SK-N-SH (cell line): Measurements from ENCODE around the gene PSMD13. TPM values are rescaled to one million over a fixed set of nuclear protein-coding genes. Genes with fewer than 3 reads are reported as not detected.

Source experiments
- CTCF ChIA-PET: fragments of 300-600, 350-600 bp; formaldehyde crosslinking; extraction: SDS; loops from one replicate; lab custom pipeline; 2021; lab: Yijun Ruan, JAX
- POLR2A ChIA-PET: fragments of 350-600 bp; sonication (Branson Sonifier 250); formaldehyde crosslinking; extraction: SDS; loops from one replicate; lab custom pipeline; 2020; ENCODE audit warnings: antibody characterized with exemption, inconsistent platforms; lab: Yijun Ruan, JAX
- DNase-seq: peaks from one replicate; pipeline ENCODE4 v3.0.0; 2012
- H2AFZ ChIP-seq: fragments of 200-600 bp; sonication (generic); 2 replicates; pipeline ENCODE4 v1.8.1; 2016; ENCODE audit warnings: antibody characterized with exemption, mild to moderate bottlenecking, low read depth
- H3F3A ChIP-seq: fragments of 200-600 bp; sonication (generic); replicated peaks from 2 replicates; pipeline ENCODE3; 2016; ENCODE audit warnings: antibody characterized with exemption, mild to moderate bottlenecking; ENCODE audit not compliant: insufficient read depth
- H3K27ac ChIP-seq, 2 experiments: fragments of 200-500 bp in 1 of 2; fragments of 200-600 bp in 1 of 2; sonication (Bioruptor generic) in 1 of 2; sonication (generic), shearing (Covaris generic) in 1 of 2; 2 replicates each; pipeline versions ENCODE4 v1.5.1 to v1.6.1; 2014 to 2016; ENCODE audit warnings: low read depth in 2 of 2, inconsistent platforms in 1 of 2, low read length in 1 of 2, mild to moderate bottlenecking in 1 of 2, mixed read lengths in 1 of 2
- H3K27me3 ChIP-seq: fragments of 200-600 bp; sonication (generic), shearing (Covaris generic); 2 replicates; pipeline ENCODE4 v1.6.1; 2016; ENCODE audit warnings: mixed run types; ENCODE audit not compliant: insufficient read depth
- H3K36me3 ChIP-seq, 2 experiments: fragments of 200-500 bp in 1 of 2; fragments of 200-600 bp in 1 of 2; sonication (Bioruptor generic) in 1 of 2; sonication (generic) in 1 of 2; replicated peaks in 1 of 2; 2 replicates each; pipeline versions ENCODE3 to v1.5.1; 2014 to 2016; ENCODE audit warnings: low read length in 1 of 2, mild to moderate bottlenecking in 1 of 2; ENCODE audit not compliant: insufficient read depth in 2 of 2, control insufficient read depth in 1 of 2
- H3K4me1 ChIP-seq, 2 experiments: fragments of 200-500 bp in 1 of 2; fragments of 200-600 bp in 1 of 2; sonication (Bioruptor generic) in 1 of 2; sonication (generic), shearing (Covaris generic) in 1 of 2; 2 replicates each; pipeline versions ENCODE4 v1.5.1 to v1.6.1; 2014 to 2016; ENCODE audit warnings: low read depth in 1 of 2, low read length in 1 of 2, mixed run types in 1 of 2; ENCODE audit not compliant: insufficient read depth in 2 of 2, control insufficient read depth in 1 of 2
- H3K4me2 ChIP-seq: fragments of 200-600 bp; sonication (generic), shearing (Covaris generic); 2 replicates; pipeline ENCODE4 v1.6.1; 2017; ENCODE audit warnings: mixed run types
- H3K4me3 ChIP-seq, 2 experiments: fragments of 200-500 bp in 1 of 2; fragments of 200-600 bp in 1 of 2; sonication (Bioruptor generic) in 1 of 2; sonication (generic), shearing (Covaris generic) in 1 of 2; 2 replicates each; pipeline versions ENCODE4 v1.5.1 to v1.8.1; 2014 to 2016; ENCODE audit warnings: low read depth in 2 of 2, inconsistent platforms in 1 of 2, low read length in 1 of 2, mild to moderate bottlenecking in 1 of 2, mixed read lengths in 1 of 2, moderate library complexity in 1 of 2
- H3K79me2 ChIP-seq: fragments of 200-600 bp; sonication (generic); 2 replicates; pipeline ENCODE4 v1.8.1; 2017; ENCODE audit warnings: mild to moderate bottlenecking; ENCODE audit not compliant: insufficient read depth
- H3K9ac ChIP-seq: fragments of 200-600 bp; sonication (generic); 2 replicates; pipeline ENCODE4 v1.6.1; 2017; ENCODE audit warnings: mixed run types
- H3K9me2 ChIP-seq: fragments of 200-600 bp; sonication (generic); 2 replicates; pipeline ENCODE4 v1.6.1; 2017; ENCODE audit warnings: mixed run types
- H3K9me3 ChIP-seq: fragments of 200-600 bp; sonication (generic); 2 replicates; pipeline ENCODE4 v1.6.1; 2017; ENCODE audit warnings: mixed run types, mild to moderate bottlenecking, moderate library complexity
- H4K20me1 ChIP-seq: fragments of 200-600 bp; sonication (generic); 2 replicates; pipeline ENCODE4 v1.6.1; 2017; ENCODE audit warnings: mild to moderate bottlenecking, mixed run types; ENCODE audit not compliant: insufficient read depth
- CHD2 ChIP-seq: fragments of 150-350 bp; IDR thresholded peaks from 2 replicates; pipeline ENCODE4 v1.6.1; 2018; ENCODE audit warnings: low read length; ENCODE audit not compliant: partially characterized antibody
- EP300 ChIP-seq, 2 experiments: IDR thresholded peaks; 2 replicates each; pipeline versions ENCODE4 v1.4.0 to v1.6.1; 2012; ENCODE audit warnings: borderline replicate concordance in 1 of 2, low read depth in 1 of 2, low read length in 1 of 2
- FOSL2 ChIP-seq: IDR thresholded peaks from 2 replicates; pipeline ENCODE4 v1.4.0; 2012; ENCODE audit warnings: low read depth, mild to moderate bottlenecking, moderate library complexity, borderline replicate concordance
- FOXJ3 ChIP-seq: sonication (generic); formaldehyde crosslinking; IDR thresholded peaks from 2 replicates; pipeline ENCODE4 v1.5.1; 2020; ENCODE audit warnings: mild to moderate bottlenecking, missing genetic modification reagents
- FOXM1 ChIP-seq: IDR thresholded peaks from 2 replicates; pipeline ENCODE4 v1.4.0; 2012; ENCODE audit warnings: low read depth, mild to moderate bottlenecking
- GABPA ChIP-seq: IDR thresholded peaks from 2 replicates; pipeline ENCODE4 v1.4.0; 2012; ENCODE audit warnings: low read depth, mild to moderate bottlenecking
- MAX ChIP-seq: IDR thresholded peaks from 2 replicates; pipeline ENCODE4 v1.4.0; 2012; ENCODE audit warnings: low read depth
- PBX3 ChIP-seq: IDR thresholded peaks from 2 replicates; pipeline ENCODE4; 2012
- POLR2AphosphoS5 ChIP-seq: IDR thresholded peaks from 2 replicates; pipeline ENCODE4 v1.6.1; 2012; ENCODE audit warnings: low read depth, low read length
- RFX5 ChIP-seq: IDR thresholded peaks from 2 replicates; pipeline ENCODE4 v1.6.1; 2012; ENCODE audit warnings: mild to moderate bottlenecking, improper control_type of control experiment, low read length
- SIN3A ChIP-seq: IDR thresholded peaks from 2 replicates; pipeline ENCODE4 v1.6.1; 2012; ENCODE audit warnings: low read depth, mild to moderate bottlenecking, low read length, moderate library complexity, borderline replicate concordance
- USF1 ChIP-seq: IDR thresholded peaks from 2 replicates; pipeline ENCODE4 v1.4.0; 2012; ENCODE audit warnings: low read depth, borderline replicate concordance
- USF2 ChIP-seq: fragments of 150-350 bp; IDR thresholded peaks from 2 replicates; pipeline ENCODE4 v1.6.1; 2017; ENCODE audit warnings: antibody characterized with exemption, low read length, low read depth, borderline replicate concordance
- YY1 ChIP-seq: IDR thresholded peaks from 2 replicates; pipeline ENCODE4 v1.4.0; 2012; ENCODE audit warnings: low read depth, mild to moderate bottlenecking
- ZBTB33 ChIP-seq: IDR thresholded peaks from 2 replicates; pipeline ENCODE4 v1.4.0; 2012; ENCODE audit warnings: low read depth, borderline replicate concordance
- WGBS: methylation state at CpG from one replicate; pipeline ENCODE4 v1.1.6; 2017; ENCODE audit warnings: low lambda C conversion rate; 5-methylcytosine and 5-hydroxymethylcytosine counted together
- polyA plus RNA-seq, 3 experiments: library from polyadenylated mRNA; depleted of rRNA; stranded (reverse); fragments of >200 nt; gene quantifications; 2 replicates each; pipeline ENCODE4 v1.2.3, GENCODE V29; 2012

PSMD13 gene
- polyA plus RNA-seq, 1 of the 3 experiments (the other 2 are of a cell fraction): 196 TPM

GRCh38 chr11:292211-293121 is 55.7 kb downstream of the PSMD13 start:
- Histone ChIP-seq H3K36me3 (no peaks in the 10 kb centered on the region), H3K9me3 (no peaks in the 10 kb centered on the region), H3K4me3 (no peak overlapping the region), H3K79me2 (no peaks in the 10 kb centered on the region), H3K4me1 (peaks cover 0 to 9% of the 10 kb centered on the region in 2 experiments; a peak in 1 of 4 replicates), H3K9ac (no peak overlapping the region), H3K27ac (no peak overlapping the region), H3F3A (no peaks in the 10 kb centered on the region), H4K20me1 (no peaks in the 10 kb centered on the region), H3K9me2 (no peaks in the 10 kb centered on the region), H3K4me2 (no peak overlapping the region), H2AFZ (no peak overlapping the region), H3K27me3 (no peaks in the 10 kb centered on the region)
- TF ChIP-seq USF2 (no peak), EP300 (IDR thresholded peaks at IDR 0.05; ENCODE audit: borderline replicate concordance in 1 of 2, low read depth in 1 of 2, low read length in 1 of 2) (no peak), FOXJ3 (CRISPR knock-in tag) (no peak), RFX5 (no peak), SIN3A (no peak), CHD2 (no peak), YY1 (no peak), FOXM1 (no peak), POLR2AphosphoS5 (no peak), PBX3 (no peak), USF1 (no peak), GABPA (no peak), MAX (no peak), ZBTB33 (no peak), FOSL2 (no peak)
- ChIA-PET CTCF (interaction anchor here (0.7 kb wide), 1 partner anchor 44 kb away, joined by 3 read pairs; no protein-coding TSS in a partner anchor), POLR2A (no interaction called here)
- WGBS: 90% methylated on average over 12 of the region's 29 CpGs
- no peak for DNase-seq
